COR-L47 (cell line): ENCODE data around the gene AGPS.
"Not testable (repeated sequence)": the region's sequence is repeated elsewhere in the genome, so short reads cannot be mapped to it uniquely, and the experiment has no call there.

Source experiments
- DNase-seq: peaks from one replicate; lab custom pipeline; 2025; lab: John Stamatoyannopoulos, UW

The AGPS gene

DNA sequence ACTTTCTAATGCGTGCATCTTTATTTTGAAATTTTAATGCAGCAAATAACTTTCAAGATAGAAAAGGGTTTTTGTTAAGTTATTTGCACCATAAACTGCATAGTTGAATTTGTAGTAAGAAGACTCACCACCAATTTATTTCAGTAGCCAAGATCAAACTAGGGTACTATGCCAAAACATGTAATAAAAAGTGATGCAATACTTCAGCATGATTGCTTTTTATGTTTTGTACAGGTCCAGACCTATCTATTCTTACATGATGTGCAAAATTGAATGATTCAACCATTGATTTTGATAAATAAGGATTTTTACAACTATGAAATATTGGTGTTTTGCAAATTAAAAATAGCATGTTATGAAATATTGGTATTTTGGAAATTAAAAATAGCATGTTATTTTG is 26.7 kb downstream of the AGPS start:
- DNase-seq = no peak

DNA sequence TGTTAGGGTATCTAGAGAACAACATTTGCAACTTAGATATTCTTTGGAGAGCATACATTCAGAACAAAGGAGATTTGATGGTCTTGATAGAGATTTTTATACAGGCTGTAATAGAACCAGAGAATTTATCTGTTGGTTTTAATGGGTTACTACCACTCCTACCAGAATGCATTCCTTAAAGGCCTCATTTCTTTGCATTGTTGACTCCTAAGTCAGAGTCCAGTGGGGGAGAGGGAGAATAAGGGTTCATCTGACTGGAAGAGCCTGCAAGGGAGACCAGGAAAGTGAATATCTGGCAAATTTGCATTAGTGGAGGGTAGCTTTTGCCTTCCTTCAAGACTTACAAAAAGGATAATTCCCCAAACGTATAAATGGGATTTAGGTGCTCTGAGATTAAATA is 29.7 kb downstream of the AGPS start:
- DNase-seq = no peak

DNA sequence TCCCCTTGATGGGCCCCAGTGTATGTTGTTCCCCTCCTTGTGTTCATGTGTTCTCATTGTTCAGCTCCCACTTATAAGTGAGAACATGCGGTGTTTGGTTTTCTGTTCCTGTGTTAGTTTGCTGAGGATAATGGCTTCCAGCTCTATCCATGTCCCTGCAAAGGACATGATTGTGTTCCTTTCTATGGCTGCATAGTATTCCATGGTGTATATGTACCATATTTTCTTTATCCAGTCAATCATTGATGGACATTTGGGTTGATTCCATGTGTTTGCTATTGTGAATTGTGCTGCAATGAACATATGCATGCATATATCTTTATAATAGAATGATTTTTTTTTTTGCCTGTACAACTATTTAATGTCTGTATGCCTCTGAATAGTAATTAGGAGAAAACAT is 31.5 kb downstream of the AGPS start:
- DNase-seq = not testable (repeated sequence)

DNA sequence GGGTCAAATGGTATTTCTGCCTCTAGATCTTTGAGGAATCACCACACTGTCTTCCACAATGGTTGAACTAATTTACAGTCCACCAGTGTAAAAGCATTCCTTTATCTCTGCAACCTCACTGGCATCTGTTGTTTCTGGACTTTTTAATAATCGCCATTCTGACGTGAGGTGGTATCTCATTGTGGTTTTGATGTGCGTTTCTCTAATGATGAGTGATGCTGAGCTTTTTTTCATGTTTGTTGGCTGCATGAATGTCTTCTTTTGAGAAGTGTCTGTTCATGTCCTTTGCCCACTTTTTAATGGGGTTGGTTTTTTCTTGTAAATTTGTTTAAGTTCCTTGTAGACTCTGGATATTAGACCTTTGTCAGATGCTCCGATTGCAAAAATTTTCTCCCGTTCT is 32.0 kb downstream of the AGPS start:
- DNase-seq = not testable (repeated sequence)

DNA sequence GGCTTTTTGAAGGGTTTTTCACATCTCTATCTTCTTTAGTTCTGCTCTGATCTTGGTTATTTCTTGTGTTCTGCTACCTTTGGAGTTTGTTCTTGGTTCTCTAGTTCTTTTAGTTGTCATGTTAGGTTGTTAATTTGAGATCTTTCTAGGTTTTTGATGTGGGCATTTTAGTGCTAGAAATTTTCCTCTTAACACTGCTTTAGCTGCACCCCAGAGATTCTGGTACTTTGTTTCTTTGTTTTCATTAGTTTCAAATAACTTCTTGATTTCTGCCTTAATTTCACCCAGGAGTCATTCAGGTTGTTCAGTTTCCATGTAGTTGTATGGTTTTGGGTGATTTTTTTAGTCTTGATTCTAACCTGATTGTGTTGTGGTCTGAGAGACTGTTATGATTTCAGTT is 34.7 kb downstream of the AGPS start:
- no peak for DNase-seq

DNA sequence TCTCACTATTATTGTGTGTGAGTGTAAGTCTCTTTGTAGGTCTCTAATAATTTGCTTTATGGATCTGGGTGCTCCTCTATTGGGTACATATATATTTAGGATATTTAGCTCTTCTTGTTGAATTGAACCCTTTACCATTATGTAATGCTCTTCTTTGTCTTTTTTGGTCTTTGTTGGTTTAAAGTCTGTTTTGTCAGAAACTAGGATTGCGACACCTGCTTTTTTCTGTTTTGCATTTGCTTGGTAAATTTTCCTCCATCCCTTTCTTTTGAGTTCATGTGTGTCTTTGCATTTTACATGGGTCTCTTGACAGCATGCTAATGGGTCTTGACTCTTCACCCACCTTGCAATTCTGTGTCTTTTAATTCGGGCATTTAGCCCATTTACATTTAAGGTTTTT is 35.4 kb downstream of the AGPS start:
- not testable (repeated sequence) for DNase-seq

DNA sequence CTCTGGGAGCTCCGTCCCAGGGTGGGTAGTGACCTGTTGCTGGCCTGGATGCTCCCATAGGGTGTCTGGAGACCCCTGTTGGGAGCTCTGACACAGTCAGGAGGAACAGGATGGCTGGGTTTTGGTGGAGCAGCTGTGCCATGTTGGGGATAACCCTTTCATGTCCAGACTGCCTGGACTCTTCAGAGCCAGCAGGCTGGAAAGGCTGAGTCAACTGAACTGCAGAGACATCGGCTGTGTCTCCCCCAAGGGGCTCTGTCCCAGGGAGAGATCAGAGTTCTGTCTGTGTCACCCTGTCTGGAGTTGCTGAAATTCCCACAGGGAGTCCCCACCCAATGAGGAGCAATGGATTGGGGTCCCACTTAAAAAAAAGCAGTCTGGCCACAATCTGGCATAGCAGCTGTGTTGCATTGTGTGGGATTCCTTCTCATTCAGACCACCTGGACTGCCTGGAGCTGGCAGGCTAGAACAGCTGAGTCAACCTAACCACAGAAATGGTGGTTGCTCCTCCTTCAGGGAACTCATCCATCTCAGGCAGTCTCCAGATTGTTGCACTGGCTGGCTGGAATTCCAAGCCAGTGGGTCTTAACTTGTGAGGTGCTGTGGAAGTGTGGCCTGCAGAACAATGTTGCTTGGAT is 37.2 kb downstream of the AGPS start:
- DNase-seq = no peak

DNA sequence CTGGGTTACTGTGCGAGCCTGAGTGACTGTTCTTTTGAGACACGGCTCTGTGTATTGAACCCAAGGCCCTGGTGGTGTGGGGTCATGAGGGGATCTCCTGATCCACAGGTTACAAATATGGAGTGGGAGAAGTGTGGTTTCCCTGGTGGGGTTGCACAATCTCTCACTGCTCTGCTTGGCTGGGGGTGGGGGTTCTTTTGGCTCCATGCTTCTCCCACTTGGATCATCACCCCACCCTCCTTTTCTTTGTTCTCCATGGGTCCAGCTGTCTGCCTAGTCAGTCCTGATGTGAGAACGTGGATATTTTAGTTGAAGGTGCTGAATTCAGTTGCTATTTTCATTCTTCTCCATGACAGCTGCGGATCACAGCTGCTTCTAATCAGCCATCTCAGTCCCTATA is 37.8 kb downstream of the AGPS start:
- DNase-seq = no peak

DNA sequence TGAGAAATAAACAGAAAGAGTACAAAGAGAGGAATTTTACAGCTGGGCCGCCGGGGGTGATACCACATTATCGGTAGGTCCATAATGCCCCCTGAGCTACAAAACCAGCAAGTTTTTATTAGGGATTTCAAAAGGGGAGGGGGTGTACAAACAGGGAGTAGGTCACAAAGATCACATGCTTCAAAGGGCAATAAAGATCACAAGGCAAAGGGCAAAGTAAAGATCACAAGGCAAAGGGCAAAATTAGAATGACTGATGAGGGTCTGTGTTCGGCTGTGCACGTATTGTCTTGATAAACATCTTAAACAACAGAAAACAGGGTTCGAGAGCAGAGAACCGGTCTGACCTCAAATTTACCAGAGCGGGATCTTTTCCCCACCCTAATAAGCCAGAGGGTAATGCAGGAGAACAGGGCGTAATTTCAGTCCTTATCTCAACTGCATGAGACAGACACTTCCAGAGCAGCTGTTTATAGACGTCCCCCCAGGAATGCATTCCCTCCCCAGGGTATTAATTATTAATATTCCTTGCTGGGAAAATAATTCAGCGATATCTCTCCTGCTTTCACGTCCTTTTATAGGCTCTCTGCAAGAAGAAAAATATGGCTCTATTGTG is 38.6 kb downstream of the AGPS start:
- DNase-seq = not testable (repeated sequence)

DNA sequence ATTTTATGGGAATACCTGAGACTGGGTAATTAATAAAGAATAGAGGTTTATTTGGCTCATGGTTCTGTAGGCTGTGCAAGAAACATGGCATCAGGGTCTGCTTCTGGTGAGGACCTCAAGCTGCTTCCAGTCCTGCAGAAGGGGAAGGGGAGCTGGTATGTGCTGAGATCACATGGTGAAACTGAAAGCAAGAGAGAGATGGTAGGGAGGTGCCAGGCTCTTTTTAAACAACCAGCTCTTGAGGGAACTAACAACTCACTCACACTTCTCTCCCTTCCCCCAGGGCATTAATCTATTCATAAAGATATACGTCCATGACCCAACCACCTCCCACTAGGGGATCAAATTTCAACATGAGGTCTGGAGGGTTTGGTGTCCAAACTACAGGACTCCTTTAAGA is 40.1 kb downstream of the AGPS start:
- DNase-seq = no peak

DNA sequence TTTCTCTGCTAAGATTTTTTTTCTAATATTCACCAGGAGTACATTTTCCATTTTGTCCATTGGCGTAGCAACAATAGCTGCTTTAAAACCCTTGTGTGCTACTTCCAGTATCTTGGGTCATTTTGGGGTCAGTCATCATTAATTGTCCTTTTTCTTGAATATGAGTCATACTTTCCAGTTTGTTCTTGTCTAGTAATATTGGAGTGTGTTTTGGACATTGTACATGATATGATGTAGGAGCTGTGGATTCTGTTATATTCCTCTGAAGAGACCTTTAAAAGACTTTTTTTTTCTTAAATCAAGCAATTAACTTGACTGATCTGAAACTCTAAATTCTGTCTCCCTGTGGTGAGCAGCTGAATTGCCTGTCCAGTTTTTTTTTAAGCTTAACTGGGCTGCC is 40.8 kb downstream of the AGPS start:
- DNase-seq = no peak

DNA sequence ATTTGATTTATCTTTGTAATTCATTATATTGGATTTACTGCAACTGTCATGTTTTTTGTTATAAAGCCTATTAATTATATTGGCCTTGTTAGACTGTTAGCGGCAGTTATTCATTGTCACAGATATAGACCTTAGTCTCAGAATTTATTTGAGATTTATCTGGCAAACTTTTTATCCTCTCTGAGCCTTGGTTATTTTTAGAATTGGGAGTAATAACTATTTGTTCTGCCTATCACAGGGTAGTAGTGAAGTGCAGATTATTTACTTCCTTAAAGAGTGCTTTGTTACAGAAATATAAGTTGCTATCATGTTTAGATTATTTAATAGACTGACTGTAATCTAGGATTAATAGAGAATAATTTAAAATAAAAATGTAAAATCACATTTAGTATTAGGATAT is 41.9 kb downstream of the AGPS start:
- no peak for DNase-seq

DNA sequence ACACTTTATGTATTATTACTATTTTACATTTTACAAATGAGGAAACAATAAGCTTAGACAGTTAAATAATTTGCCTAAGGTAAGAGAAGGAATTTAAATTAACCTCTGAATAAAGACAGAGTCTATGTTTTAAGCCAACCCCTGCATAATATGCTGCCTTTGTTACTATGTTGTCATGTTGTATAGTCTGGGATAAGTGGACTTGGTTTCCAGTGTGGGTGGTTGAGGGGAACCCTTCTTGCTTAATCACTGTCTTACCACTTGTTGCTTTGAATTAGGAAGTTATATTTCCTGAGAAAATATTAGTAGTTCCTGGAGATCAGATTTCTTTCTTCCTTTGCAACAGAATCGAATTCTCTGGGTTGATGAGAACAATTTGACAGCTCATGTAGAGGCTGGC is 52.6 kb downstream of the AGPS start:
- DNase-seq = no peak

DNA sequence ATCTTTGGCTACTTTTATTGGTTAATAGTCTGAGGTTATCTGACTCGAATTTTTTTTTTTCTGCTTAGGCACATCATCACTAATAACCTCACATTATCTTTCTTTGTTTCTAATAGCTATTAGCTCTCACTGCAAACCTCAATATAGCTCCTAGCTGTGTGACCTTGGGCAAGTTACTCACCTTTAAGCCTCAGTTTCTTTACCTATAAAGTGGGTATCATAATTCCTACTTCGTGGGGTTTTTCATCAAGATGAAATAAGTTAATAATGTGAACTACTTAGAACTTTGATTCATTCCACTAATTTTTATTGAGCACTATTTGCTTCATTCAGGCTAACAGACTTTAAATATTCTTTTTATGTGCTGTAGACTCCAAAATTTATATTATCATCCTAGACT is 55.5 kb downstream of the AGPS start:
- DNase-seq = no peak

DNA sequence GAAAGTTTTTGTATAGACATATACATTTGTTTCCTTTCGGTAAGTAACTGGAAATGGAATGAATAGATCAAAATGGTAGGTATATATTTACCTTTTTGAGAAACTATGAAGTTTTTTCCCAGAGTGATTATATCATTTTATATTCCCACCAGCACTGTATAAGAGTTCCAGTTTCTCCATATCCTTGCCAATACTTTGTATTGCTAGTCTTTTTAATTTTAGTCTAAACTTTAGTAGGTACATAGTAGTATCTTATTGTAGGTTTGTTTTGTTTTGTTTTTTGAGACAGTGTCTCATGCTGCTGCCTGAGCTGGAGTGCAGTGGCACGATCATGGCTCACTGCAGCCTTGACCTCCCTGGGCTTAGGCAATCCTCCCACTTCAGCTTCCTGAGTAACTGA is 56.6 kb downstream of the AGPS start:
- no peak for DNase-seq

DNA sequence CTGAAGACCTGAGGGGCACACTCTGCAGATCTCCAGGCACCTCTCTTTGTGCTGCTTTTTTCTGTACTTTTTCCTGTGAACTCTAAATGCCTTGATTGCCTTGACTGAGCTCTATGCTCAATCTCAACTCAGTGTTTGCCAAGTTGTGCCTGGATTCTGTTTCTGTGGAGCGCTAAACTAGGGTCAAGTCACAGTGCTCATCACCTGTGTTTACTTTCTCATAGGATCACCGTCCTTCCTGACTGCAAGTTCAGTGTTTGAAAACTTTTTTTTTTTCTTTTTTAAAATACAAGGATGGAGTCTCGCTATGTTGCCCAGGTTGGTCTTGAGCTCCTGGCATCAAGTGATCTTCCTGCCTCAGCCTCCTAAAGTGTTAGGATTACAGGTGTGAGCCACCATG is 62.6 kb downstream of the AGPS start:
- no peak for DNase-seq

DNA sequence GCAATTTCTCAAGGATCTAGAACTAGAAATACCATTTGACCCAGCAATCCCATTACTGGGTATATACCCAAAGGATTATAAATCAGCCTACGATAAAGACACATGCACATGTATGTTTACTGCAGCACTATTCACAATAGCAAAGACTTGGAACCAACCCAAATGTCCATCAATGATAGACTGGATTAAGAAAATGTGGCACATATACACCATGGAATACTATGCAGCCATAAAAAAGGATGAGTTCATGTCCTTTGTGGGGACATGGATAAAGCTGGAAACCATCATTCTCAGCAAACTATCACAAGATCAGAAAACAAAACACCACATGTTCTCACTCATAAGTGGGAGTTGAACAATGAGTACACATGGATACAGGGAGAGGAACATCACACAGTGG is 67.2 kb downstream of the AGPS start:
- DNase-seq = not testable (repeated sequence)

DNA sequence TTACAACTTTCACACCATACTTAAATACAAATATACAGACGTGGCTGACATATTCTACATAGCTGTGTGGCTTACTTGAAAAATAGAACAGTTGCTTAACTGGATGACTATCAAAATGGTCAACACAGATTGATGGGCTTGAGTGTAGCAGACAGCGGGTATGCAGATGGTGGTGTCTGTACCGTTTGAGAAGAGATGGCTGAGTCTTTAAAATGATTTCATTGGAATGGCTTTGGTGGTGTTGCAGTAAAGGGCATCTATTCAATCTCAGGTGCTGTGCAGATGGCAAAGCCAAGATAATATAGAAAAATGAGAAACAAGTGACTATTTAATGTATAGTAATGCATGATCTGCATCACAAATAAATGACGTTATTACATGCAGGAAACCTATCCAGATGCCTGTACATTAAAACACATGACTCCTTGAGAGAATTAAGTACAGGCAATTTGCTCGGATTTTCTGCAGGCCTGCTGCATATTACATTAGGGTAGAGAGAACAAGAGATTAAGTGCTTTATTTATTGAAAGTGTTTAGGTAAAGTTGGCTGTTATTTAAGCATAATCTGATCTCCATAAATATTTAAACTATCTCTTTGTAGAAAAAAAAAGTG is 68.5 kb downstream of the AGPS start:
- no peak for DNase-seq

DNA sequence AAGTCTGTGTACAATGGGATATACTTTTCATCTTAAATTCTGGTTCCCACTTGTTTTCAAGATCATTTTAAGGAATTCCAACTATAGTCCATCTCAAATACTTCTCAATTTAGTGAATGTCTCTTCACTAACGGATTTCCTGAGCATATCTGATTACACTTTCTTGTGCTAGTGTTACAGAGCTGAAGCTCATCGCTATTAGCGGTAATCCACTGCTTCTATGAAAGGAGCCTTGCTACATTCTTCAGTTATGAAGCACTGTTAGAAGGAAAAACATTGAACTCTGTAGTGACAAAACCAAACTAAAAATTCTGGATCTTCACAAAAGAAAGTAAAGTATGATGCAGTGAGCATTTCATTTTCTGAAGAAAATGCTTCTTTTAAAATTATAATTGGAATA is 72.0 kb downstream of the AGPS start:
- DNase-seq = no peak

DNA sequence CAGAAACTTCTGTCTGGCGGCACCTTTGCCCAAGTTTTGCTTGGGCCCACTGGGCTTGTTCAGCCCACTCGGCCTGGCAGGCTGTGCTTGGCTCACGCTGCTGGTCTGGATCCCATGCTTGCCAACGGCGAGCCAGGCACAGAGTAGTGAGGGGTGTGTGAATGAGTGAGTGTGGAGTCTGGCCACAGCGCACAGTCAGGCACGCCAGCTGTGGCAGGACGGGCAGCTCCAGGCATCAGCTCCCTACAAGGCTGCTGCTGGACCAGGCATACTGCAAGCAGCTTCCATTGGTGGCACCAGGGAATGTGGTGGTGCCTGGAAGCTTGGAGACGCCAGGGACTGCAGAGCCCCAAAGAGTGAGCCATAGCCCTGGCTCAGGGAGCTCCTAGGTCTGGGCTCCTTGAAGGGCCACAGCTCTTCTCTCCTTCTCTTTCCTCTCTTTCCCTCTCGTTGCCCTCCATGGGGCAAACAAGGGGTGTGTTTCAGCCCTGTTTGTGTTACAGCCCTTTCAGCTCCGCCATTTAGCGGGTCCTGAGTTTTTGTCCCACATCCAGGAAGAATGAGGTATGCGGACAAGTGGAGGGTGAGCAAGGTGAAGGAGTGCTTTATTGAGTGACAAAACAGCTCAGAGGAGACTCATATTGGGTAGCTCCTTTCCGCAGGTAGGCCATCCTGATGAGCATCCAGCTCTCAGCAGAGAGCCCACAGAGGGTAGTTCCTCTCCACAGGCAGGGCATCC is 73.0 kb downstream of the AGPS start:
- DNase-seq = no peak

DNA sequence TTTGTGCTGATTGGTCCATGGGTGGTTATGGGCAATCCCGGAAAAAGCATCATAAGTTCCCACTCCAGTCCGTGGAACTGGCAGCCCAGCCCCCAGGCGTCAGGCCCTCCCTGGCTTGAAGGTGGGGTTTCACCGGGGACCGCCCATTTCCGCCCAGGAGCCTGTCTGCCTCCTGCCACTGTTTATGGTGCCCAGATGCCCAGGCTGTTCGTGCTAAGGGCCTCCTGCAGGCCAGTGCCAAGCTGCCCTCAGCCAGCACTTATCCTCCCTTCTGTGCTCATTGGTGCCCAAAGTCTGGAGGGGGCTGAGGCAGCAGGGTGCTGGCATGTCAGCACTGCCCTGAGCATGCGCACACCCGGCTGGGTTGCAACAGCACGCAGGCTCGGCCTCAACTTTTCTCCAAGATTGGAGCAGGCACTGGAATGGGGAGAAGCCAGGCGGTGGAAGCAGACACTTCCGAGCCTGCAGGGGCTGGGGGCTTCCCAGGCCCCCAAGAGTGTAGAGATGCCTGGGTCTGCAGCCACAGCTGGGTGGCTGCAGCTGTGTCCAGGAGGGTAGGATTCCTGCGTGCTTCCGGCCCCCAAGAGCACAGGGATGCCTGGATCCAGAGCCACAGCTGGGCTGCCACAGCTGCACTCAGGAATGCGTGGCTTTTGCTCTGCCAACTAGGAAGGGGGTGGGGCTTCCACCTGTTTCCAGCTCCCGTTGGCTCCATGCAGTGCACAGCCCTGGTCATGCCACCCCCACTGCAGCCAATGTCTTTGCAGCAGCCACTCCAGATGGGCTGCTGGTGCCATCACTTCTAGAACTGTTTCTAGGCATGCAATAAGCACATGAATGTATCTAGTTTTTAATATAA is 74.0 kb downstream of the AGPS start:
- no peak for DNase-seq

DNA sequence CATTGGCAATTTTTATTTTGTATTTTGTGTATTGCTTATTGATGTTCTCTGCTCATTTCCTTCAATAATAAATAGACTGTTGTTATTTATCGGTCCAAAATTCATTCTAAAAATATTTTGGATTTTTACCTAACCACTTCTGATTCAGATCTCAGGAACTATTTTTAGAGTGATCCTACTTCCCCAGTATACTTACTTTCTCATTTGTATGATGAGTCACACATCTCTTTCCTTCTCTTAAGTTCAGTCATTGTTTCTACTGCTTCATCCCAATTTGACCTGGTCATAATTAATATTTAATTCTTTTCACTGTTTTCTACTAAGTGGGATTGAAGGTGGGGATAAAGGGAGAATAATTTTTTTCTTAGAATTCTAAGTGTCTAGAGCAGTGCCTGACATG is 75.1 kb downstream of the AGPS start:
- no peak for DNase-seq
